ENCODE results near the gene PRDM16.

The PRDM16 gene

DNA sequence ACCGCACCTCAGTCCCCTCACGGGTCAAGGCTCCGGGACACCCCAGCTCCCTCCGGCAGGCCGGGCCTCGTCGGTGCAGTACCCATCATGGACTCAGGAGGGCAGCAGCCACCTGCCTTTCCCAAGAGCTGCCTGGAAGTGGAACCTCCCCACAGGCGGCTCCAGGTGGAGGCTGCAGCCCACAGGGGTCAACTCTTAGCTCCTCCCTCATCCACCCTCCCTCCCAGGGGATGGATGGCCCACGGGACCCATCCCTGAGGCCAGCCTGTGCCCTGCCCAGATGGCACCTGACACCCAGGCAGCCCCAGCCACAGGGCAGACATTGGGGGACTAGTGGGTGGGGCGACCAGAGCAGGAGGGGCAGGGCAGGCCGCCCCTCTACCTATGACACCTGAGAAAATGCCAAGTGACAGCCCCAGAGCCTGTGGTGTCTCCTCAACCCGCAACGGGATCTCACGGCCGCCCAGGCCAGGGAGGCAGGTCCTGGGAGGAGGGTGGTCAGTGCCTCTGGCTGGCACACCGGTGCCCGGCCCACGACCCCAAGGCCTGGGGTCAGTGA is 384.3 kb downstream of the PRDM16 start:
- H3K27me3 ChIP-seq (ENCODE audit: insufficient read depth, low read length, poor library complexity), result peaks cover 7% of the 10 kb centered on the region
- TF ChIP-seq EZH2 (IDR thresholded peaks at IDR 0.05; ENCODE audit: borderline replicate concordance, low read depth, low read length, severe bottlenecking), result no peak
- peak; percentile 85 for TF ChIP-seq CTCF (IDR thresholded peaks at IDR 0.05; ENCODE audit: borderline replicate concordance, extremely low read depth, low read length, poor library complexity, severe bottlenecking)
- H3K79me2 ChIP-seq (ENCODE audit: insufficient read depth, low read length), result no peaks in the 10 kb centered on the region
- ATAC-seq (ENCODE audit: insufficient read depth, low read depth), result peak; percentile 79; the same call in 2 of the 3 replicates
- no peaks in the 10 kb centered on the region for H3K36me3 ChIP-seq (ENCODE audit: insufficient read depth, low read length)
- no peak overlapping the region for H2AFZ ChIP-seq (ENCODE audit: low read depth, low read length)
- H3K4me3 ChIP-seq (ENCODE audit: low read depth in 1 of 2, low read length in 2 of 2), result no peak overlapping the region
- H3K4me1 ChIP-seq (ENCODE audit: insufficient read depth, low read length), result no peaks in the 10 kb centered on the region; the same call in 1 of the 2 replicates
- peaks cover 25% of the 10 kb centered on the region for H4K20me1 ChIP-seq (ENCODE audit: insufficient read depth, low read length)
- peak; percentile 62 for DNase-seq
- no peak overlapping the region for H3K4me2 ChIP-seq (ENCODE audit: insufficient read depth, low read length)
- no peaks in the 10 kb centered on the region for H3K9me3 ChIP-seq (ENCODE audit: insufficient read depth, low read length, severe bottlenecking)
- H3K27ac ChIP-seq (ENCODE audit: low read length), result no peak overlapping the region
- no peak overlapping the region for H3K9ac ChIP-seq (ENCODE audit: low read depth, low read length)

DNA sequence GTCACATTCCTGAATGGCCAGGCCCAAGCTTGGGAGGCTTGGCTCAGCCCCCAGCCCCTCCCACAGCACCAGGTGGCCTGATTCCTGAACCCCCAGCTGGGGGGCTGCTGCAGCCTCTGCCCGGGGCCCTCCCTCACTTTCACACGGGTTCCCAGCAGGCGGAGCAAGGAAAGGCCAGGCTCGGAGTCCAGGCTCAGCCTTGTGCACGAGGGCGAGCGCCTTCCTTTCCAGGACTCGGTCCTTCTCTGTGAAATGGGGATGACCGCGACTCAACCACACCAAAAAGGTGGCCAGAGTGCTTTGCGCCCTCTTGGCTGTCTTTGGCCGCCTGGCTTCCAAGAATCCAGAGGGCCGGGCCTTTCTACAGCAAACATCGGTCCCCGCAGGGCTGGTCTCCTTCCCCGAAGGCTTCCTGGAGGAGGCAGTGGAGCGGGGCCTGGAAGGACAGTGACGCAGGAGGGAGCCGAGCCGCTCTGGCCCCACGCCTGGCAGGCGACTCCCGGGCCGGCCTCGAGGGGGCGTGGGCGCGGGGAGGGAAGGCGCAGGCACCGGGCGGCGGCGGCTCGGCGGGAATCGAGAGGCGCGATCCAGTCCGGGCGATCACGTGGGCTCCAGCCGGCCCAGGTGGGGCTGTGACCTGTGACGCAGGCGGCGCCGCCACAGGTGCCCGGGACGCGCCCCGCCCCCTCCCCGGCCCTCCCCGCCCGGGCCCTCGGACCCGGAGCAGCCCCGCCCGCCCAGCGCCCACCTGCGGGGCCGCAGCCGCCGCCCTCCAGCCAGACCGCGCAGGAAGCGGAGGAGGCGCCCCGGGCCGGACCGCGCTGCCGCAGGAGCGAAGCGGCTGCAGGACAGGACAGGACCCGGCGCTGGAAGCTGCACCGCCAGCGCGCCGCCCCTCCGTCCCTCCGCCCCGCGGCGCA is 385.1 kb downstream of the PRDM16 start, which contains the start of gene ARHGEF16:
TSS of gene ARHGEF16 (plus strand) at position 775 of the 920 bp plus-strand sequence. CDS start 8,420 bp downstream, outside the sequence.
- no peaks in the 10 kb centered on the region for H3K36me3 ChIP-seq (ENCODE audit: insufficient read depth, low read length)
- H4K20me1 ChIP-seq (ENCODE audit: insufficient read depth, low read length), result peaks cover 25% of the 10 kb centered on the region
- no peak within 1 kb of the TSS for H3K4me3 ChIP-seq (ENCODE audit: low read depth in 1 of 2, low read length in 2 of 2)
- H3K9me3 ChIP-seq (ENCODE audit: insufficient read depth, low read length, severe bottlenecking), result no peaks in the 10 kb centered on the region
- no peak within 1 kb of the TSS for H3K27ac ChIP-seq (ENCODE audit: low read length)
- H2AFZ ChIP-seq (ENCODE audit: low read depth, low read length), result no peak within 1 kb of the TSS
- H3K9ac ChIP-seq (ENCODE audit: low read depth, low read length), result no peak within 1 kb of the TSS
- peaks cover 7% of the 10 kb centered on the region for H3K27me3 ChIP-seq (ENCODE audit: insufficient read depth, low read length, poor library complexity)
- TF ChIP-seq CTCF (IDR thresholded peaks at IDR 0.05; ENCODE audit: borderline replicate concordance, extremely low read depth, low read length, poor library complexity, severe bottlenecking) (peak; percentile 14), EZH2 (IDR thresholded peaks at IDR 0.05; ENCODE audit: borderline replicate concordance, low read depth, low read length, severe bottlenecking) (no peak)
- H3K4me2 ChIP-seq (ENCODE audit: insufficient read depth, low read length), result peak within 1 kb of the TSS; percentile 42
- DNase-seq (no peak), ATAC-seq (ENCODE audit: insufficient read depth, low read depth) (peak; percentile 17; the same call in 1 of the 3 replicates)
- H3K4me1 ChIP-seq (ENCODE audit: insufficient read depth, low read length), result no peaks in the 10 kb centered on the region; the same call in 1 of the 2 replicates
- H3K79me2 ChIP-seq (ENCODE audit: insufficient read depth, low read length), result no peaks in the 10 kb centered on the region

GRCh38 chr1:3454811-3455618 is 386.0 kb downstream of the PRDM16 start:
- DNase-seq (peak; percentile 63), ATAC-seq (ENCODE audit: insufficient read depth, low read depth) (peak; percentile 76)
- no peak overlapping the region for H3K27ac ChIP-seq (ENCODE audit: low read length)
- H3K9ac ChIP-seq (ENCODE audit: low read depth, low read length), result no peak overlapping the region
- H3K36me3 ChIP-seq (ENCODE audit: insufficient read depth, low read length), result no peaks in the 10 kb centered on the region
- peak overlapping the region; percentile 42 for H3K4me2 ChIP-seq (ENCODE audit: insufficient read depth, low read length)
- no peaks in the 10 kb centered on the region for H3K9me3 ChIP-seq (ENCODE audit: insufficient read depth, low read length, severe bottlenecking)
- no peaks in the 10 kb centered on the region for H3K79me2 ChIP-seq (ENCODE audit: insufficient read depth, low read length)
- no peak overlapping the region for H3K4me3 ChIP-seq (ENCODE audit: low read depth in 1 of 2, low read length in 2 of 2)
- H2AFZ ChIP-seq (ENCODE audit: low read depth, low read length), result no peak overlapping the region
- TF ChIP-seq CTCF (IDR thresholded peaks at IDR 0.05; ENCODE audit: borderline replicate concordance, extremely low read depth, low read length, poor library complexity, severe bottlenecking) (no peak), EZH2 (IDR thresholded peaks at IDR 0.05; ENCODE audit: borderline replicate concordance, low read depth, low read length, severe bottlenecking) (no peak)
- peaks cover 25% of the 10 kb centered on the region for H4K20me1 ChIP-seq (ENCODE audit: insufficient read depth, low read length)
- H3K27me3 ChIP-seq (ENCODE audit: insufficient read depth, low read length, poor library complexity), result peaks cover 7% of the 10 kb centered on the region
- H3K4me1 ChIP-seq (ENCODE audit: insufficient read depth, low read length), result no peaks in the 10 kb centered on the region; the same call in 1 of the 2 replicates
